ENCODE measurements around the gene ASIC4.

Gene ASIC4

GRCh38 chr2:219477179-219477578, 37.1 kb upstream of the ASIC4 start:
- H3K36me3 ChIP-seq (replicated peaks), result no peaks in the 10 kb centered on the region
- in situ Hi-C loops (cut with HindIII; ENCODE audit: low pct_ligation_motif_present, low sequenced_read_pairs), result no loop called here
- H3K4me3 ChIP-seq (ENCODE audit: low read depth, low read length), result no peak overlapping the region
- TF ChIP-seq CTCF (IDR thresholded peaks at IDR 0.05; ENCODE audit: low read depth, low read length, missing control alignments), result no peak
- no peaks in the 10 kb centered on the region for H3K27me3 ChIP-seq (replicated peaks)
- no peak overlapping the region for H3K27ac ChIP-seq
- DNase-seq, result no peak

GRCh38 chr2:219477815-219478214, 36.5 kb upstream of the ASIC4 start:
- no peaks in the 10 kb centered on the region for H3K36me3 ChIP-seq (replicated peaks)
- no peak overlapping the region for H3K4me3 ChIP-seq (ENCODE audit: low read depth, low read length)
- H3K27ac ChIP-seq, result no peak overlapping the region
- in situ Hi-C loops (cut with HindIII; ENCODE audit: low pct_ligation_motif_present, low sequenced_read_pairs), result no loop called here
- TF ChIP-seq CTCF (IDR thresholded peaks at IDR 0.05; ENCODE audit: low read depth, low read length, missing control alignments), result no peak
- DNase-seq, result no peak
- peaks cover under 1% of the 10 kb centered on the region for H3K27me3 ChIP-seq (replicated peaks)

GRCh38 chr2:219478916-219479315, 35.4 kb upstream of the ASIC4 start:
- Histone ChIP-seq H3K36me3 (replicated peaks) (no peaks in the 10 kb centered on the region), H3K27me3 (replicated peaks) (peaks cover 12% of the 10 kb centered on the region), H3K27ac (no peak overlapping the region), H3K4me3 (ENCODE audit: low read depth, low read length) (no peak overlapping the region)
- DNase-seq, result no peak
- in situ Hi-C loops (cut with HindIII; ENCODE audit: low pct_ligation_motif_present, low sequenced_read_pairs), result no loop called here
- no peak for TF ChIP-seq CTCF (IDR thresholded peaks at IDR 0.05; ENCODE audit: low read depth, low read length, missing control alignments)

GRCh38 chr2:219480004-219480403, 34.3 kb upstream of the ASIC4 start:
- Histone ChIP-seq H3K27ac (no peak overlapping the region), H3K36me3 (replicated peaks) (no peaks in the 10 kb centered on the region), H3K4me3 (ENCODE audit: low read depth, low read length) (no peak overlapping the region), H3K27me3 (replicated peaks) (peaks cover 23% of the 10 kb centered on the region)
- TF ChIP-seq CTCF (IDR thresholded peaks at IDR 0.05; ENCODE audit: low read depth, low read length, missing control alignments), result no peak
- no peak for DNase-seq
- in situ Hi-C loops (cut with HindIII; ENCODE audit: low pct_ligation_motif_present, low sequenced_read_pairs), result no loop called here

GRCh38 chr2:219482674-219483405, 31.4 kb upstream of the ASIC4 start:
- no peak for TF ChIP-seq CTCF (IDR thresholded peaks at IDR 0.05; ENCODE audit: low read depth, low read length, missing control alignments)
- H3K4me3 ChIP-seq (ENCODE audit: low read depth, low read length), result no peak overlapping the region
- in situ Hi-C loops (cut with HindIII; ENCODE audit: low pct_ligation_motif_present, low sequenced_read_pairs), result no loop called here
- DNase-seq, result no peak
- H3K27me3 ChIP-seq (replicated peaks), result peaks cover 44% of the 10 kb centered on the region
- no peak overlapping the region for H3K27ac ChIP-seq
- H3K36me3 ChIP-seq (replicated peaks), result no peaks in the 10 kb centered on the region
